Measurements from ENCODE around the gene FGFR2.

The FGFR2 gene

GRCh38 chr10:121494296-121494695 is 103.9 kb downstream of the FGFR2 start:
- ATAC-seq, result no peak
- no peak for TF ChIP-seq ZFP3 (CRISPR knock-in tag; IDR thresholded peaks at IDR 0.05)

- ATAC-seq, result no peak
- TF ChIP-seq ZFP30 (CRISPR knock-in tag; IDR thresholded peaks at IDR 0.05) (no peak), RARB (CRISPR knock-in tag; IDR thresholded peaks at IDR 0.05) (no peak), CREB5 (CRISPR knock-in tag; IDR thresholded peaks at IDR 0.05; ENCODE audit: low read depth) (no peak), GLIS3 (CRISPR knock-in tag; IDR thresholded peaks at IDR 0.05) (no peak), CSRNP3 (CRISPR knock-in tag; IDR thresholded peaks at IDR 0.05) (no peak), TCF4 (CRISPR knock-in tag; IDR thresholded peaks at IDR 0.05; ENCODE audit: borderline replicate concordance) (no peak)
Observed at GRCh38 chr10:121493521-121493920, 104.7 kb downstream of the FGFR2 start.

- TF ChIP-seq OSR1 (CRISPR knock-in tag; IDR thresholded peaks at IDR 0.05), result no peak
- TF ChIP-seq ZNF8 (CRISPR knock-in tag; IDR thresholded peaks at IDR 0.05), result no peak
- no peak for TF ChIP-seq ESRRG (CRISPR knock-in tag; IDR thresholded peaks at IDR 0.05)
- no peak for TF ChIP-seq TOX (CRISPR knock-in tag; IDR thresholded peaks at IDR 0.05; ENCODE audit: borderline replicate concordance)
- no peak for TF ChIP-seq ARNTL (CRISPR knock-in tag; IDR thresholded peaks at IDR 0.05; ENCODE audit: borderline replicate concordance, low read depth)
- TF ChIP-seq ZNF70 (CRISPR knock-in tag; IDR thresholded peaks at IDR 0.05), result no peak
- no peak for TF ChIP-seq ZNF565 (CRISPR knock-in tag; conservative IDR thresholded peaks at IDR 0.05; ENCODE audit: low read depth)
- TF ChIP-seq CSRNP3 (CRISPR knock-in tag; IDR thresholded peaks at IDR 0.05), result no peak
- no peak for TF ChIP-seq TCF4 (CRISPR knock-in tag; IDR thresholded peaks at IDR 0.05; ENCODE audit: borderline replicate concordance)
- no peak for TF ChIP-seq GLIS3 (CRISPR knock-in tag; IDR thresholded peaks at IDR 0.05)
- no peak for TF ChIP-seq ZFP30 (CRISPR knock-in tag; IDR thresholded peaks at IDR 0.05)
- no peak for TF ChIP-seq RARB (CRISPR knock-in tag; IDR thresholded peaks at IDR 0.05)
- no peak for TF ChIP-seq SNAI2 (CRISPR knock-in tag; IDR thresholded peaks at IDR 0.05)
- no peak for TF ChIP-seq ZC3H10 (CRISPR knock-in tag; IDR thresholded peaks at IDR 0.05)
- TF ChIP-seq ZFP3 (CRISPR knock-in tag; IDR thresholded peaks at IDR 0.05), result no peak
- TF ChIP-seq ISL1 (CRISPR knock-in tag; IDR thresholded peaks at IDR 0.05), result no peak
- no peak for TF ChIP-seq POU6F1 (CRISPR knock-in tag; IDR thresholded peaks at IDR 0.05; ENCODE audit: borderline replicate concordance, low read depth)
- TF ChIP-seq CSDC2 (CRISPR knock-in tag; IDR thresholded peaks at IDR 0.05), result no peak
- no peak for TF ChIP-seq PATZ1 (CRISPR knock-in tag; IDR thresholded peaks at IDR 0.05; ENCODE audit: borderline replicate concordance)
- no peak for TF ChIP-seq PPARA (CRISPR knock-in tag; IDR thresholded peaks at IDR 0.05; ENCODE audit: borderline replicate concordance)
- no peak for ATAC-seq
Observed at GRCh38 chr10:121490871-121491519, 107.2 kb downstream of the FGFR2 start.

Data from SK-N-SH treated with all-trans-retinoic acid at 6 μM for 48 hours (cell line).